H1 (cell line): ENCODE measurements around the gene ADAMTS6. TPM values are rescaled to one million over a fixed set of nuclear protein-coding genes. Genes with fewer than 3 reads are reported as not detected.

Experiments used
- CTCF ChIA-PET: fragments of 300-600 bp; sonication (Branson Sonifier 250); formaldehyde crosslinking; loops from one replicate; lab custom pipeline; 2021; ENCODE audit not compliant: partially characterized antibody; lab: Charles Lee
- POLR2A ChIA-PET: fragments of 300-600 bp; sonication (Branson Sonifier 250); formaldehyde crosslinking; loops from one replicate; lab custom pipeline; 2021; ENCODE audit warnings: inconsistent platforms; ENCODE audit not compliant: partially characterized antibody; lab: Charles Lee
- DNase-seq, 2 experiments: peaks; one replicate each; pipeline versions ENCODE4 v3.0.0 to v3.0.0-alpha.2; 2010 to 2022; ENCODE audit warnings: low spot score in 2 of 2, low read depth in 1 of 2, mixed read lengths in 1 of 2
- FAIRE-seq: peaks from 2 replicates; lab custom pipeline; 2011; peaks lifted over from hg19 to GRCh38; lab: Jason Lieb, UNC
- H2AFZ ChIP-seq: 2 replicates; pipeline ENCODE4 v1.8.1; 2012; ENCODE audit warnings: low read length, inconsistent platforms
- H2AK5ac ChIP-seq: 2 replicates; pipeline ENCODE4 v1.6.1; 2013; ENCODE audit warnings: low read depth, low read length
- H2BK120ac ChIP-seq: replicated peaks from 2 replicates; pipeline ENCODE3; 2013; ENCODE audit warnings: low read depth, low read length, inconsistent platforms
- H2BK12ac ChIP-seq: 2 replicates; pipeline ENCODE4 v1.6.1; 2013; ENCODE audit warnings: low read depth, low read length
- H2BK15ac ChIP-seq: 2 replicates; pipeline ENCODE4 v1.6.1; 2013; ENCODE audit warnings: low read length
- H2BK20ac ChIP-seq: 2 replicates; pipeline ENCODE4 v1.6.1; 2013; ENCODE audit warnings: low read length
- H2BK5ac ChIP-seq: 2 replicates; pipeline ENCODE4 v1.6.1; 2013; ENCODE audit warnings: low read depth, low read length
- H3K14ac ChIP-seq: 2 replicates; pipeline ENCODE4 v1.6.1; 2013; ENCODE audit warnings: inconsistent platforms; ENCODE audit not compliant: insufficient read length
- H3K18ac ChIP-seq: 2 replicates; pipeline ENCODE4 v1.6.1; 2013; ENCODE audit warnings: low read length; ENCODE audit errors: extremely low read depth
- H3K23ac ChIP-seq: 2 replicates; pipeline ENCODE4 v1.6.1; 2013; ENCODE audit warnings: inconsistent platforms; ENCODE audit not compliant: insufficient read length
- H3K23me2 ChIP-seq: 2 replicates; pipeline ENCODE4 v1.6.1; 2013; ENCODE audit warnings: low read depth, low read length
- H3K27ac ChIP-seq: 2 replicates; pipeline ENCODE4 v1.6.1; 2011; ENCODE audit warnings: low read depth, low read length, inconsistent platforms
- H3K27me3 ChIP-seq, 4 experiments: replicated peaks in 1 of 4; 1 replicate in 1 of 4; 2 replicates in 3 of 4; pipeline versions ENCODE4 v1.6.1 to v1.8.1; 2011 to 2013; ENCODE audit warnings: low read length in 3 of 4, mild to moderate bottlenecking in 3 of 4, inconsistent platforms in 2 of 4, mixed read lengths in 2 of 4, moderate library complexity in 1 of 4; ENCODE audit not compliant: control insufficient read depth in 3 of 4, insufficient read depth in 3 of 4; ENCODE audit errors: extremely low read depth in 1 of 4
- H3K36me3 ChIP-seq, 4 experiments: 2 replicates each; pipeline versions ENCODE4 v1.6.1 to v1.8.1; 2011 to 2013; ENCODE audit warnings: mild to moderate bottlenecking in 4 of 4, low read length in 3 of 4, moderate library complexity in 2 of 4, control low read depth in 1 of 4, inconsistent platforms in 1 of 4; ENCODE audit not compliant: insufficient read depth in 4 of 4, control insufficient read depth in 2 of 4
- H3K4ac ChIP-seq: replicated peaks from 2 replicates; pipeline ENCODE3; 2013; ENCODE audit warnings: low read length, low read depth, mixed read lengths, inconsistent platforms; ENCODE audit not compliant: insufficient read length
- H3K4me1 ChIP-seq, 4 experiments: replicated peaks in 1 of 4; 1 replicate in 1 of 4; 2 replicates in 3 of 4; pipeline versions ENCODE4 v1.6.1 to v1.8.1; 2011 to 2013; ENCODE audit warnings: low read length in 3 of 4, inconsistent platforms in 2 of 4, mixed read lengths in 1 of 4; ENCODE audit not compliant: insufficient read depth in 4 of 4, control insufficient read depth in 3 of 4
- H3K4me2 ChIP-seq, 2 experiments: 2 replicates each; pipeline versions ENCODE4 v1.6.1 to v1.8.1; 2011 to 2013; ENCODE audit warnings: low read depth in 2 of 2, low read length in 2 of 2, control low read depth in 1 of 2, inconsistent platforms in 1 of 2, mild to moderate bottlenecking in 1 of 2; ENCODE audit not compliant: insufficient read depth in 1 of 2
- H3K4me3 ChIP-seq, 4 experiments: fragments of 200-600, 300-600 bp in 1 of 4; sonication (generic), shearing (Covaris generic), sonication (Bioruptor Twin) in 1 of 4; 2 replicates each; pipeline versions ENCODE4 v1.5.1 to v1.8.1; 2011 to 2016; ENCODE audit warnings: low read length in 4 of 4, low read depth in 3 of 4, control low read depth in 2 of 4, inconsistent platforms in 2 of 4, mild to moderate bottlenecking in 2 of 4, mixed read lengths in 1 of 4, moderate library complexity in 1 of 4; ENCODE audit not compliant: insufficient read depth in 2 of 4; ENCODE audit errors: extremely low read depth in 1 of 4
- H3K56ac ChIP-seq: replicated peaks from 2 replicates; pipeline ENCODE3; 2013; ENCODE audit warnings: low read depth, mild to moderate bottlenecking, mixed read lengths, low read length, inconsistent platforms; ENCODE audit not compliant: insufficient read length
- H3K79me1 ChIP-seq: 2 replicates; pipeline ENCODE4 v1.6.1; 2013; ENCODE audit warnings: low read depth, low read length, control low read depth
- H3K79me2 ChIP-seq, 2 experiments: 2 replicates each; pipeline versions ENCODE4 v1.6.1 to v1.8.1; 2012 to 2013; ENCODE audit warnings: low read length in 2 of 2, mild to moderate bottlenecking in 2 of 2, inconsistent platforms in 1 of 2; ENCODE audit not compliant: insufficient read depth in 2 of 2, control insufficient read depth in 1 of 2
- H3K9ac ChIP-seq, 4 experiments: replicated peaks in 1 of 4; 1 replicate in 1 of 4; 2 replicates in 3 of 4; pipeline versions ENCODE4 v1.6.1 to v1.8.1; 2011 to 2013; ENCODE audit warnings: low read depth in 3 of 4, low read length in 3 of 4, control low read depth in 2 of 4, mild to moderate bottlenecking in 2 of 4, moderate library complexity in 2 of 4, inconsistent platforms in 1 of 4; ENCODE audit errors: extremely low read depth in 1 of 4
- H3K9me3 ChIP-seq, 2 experiments: 2 replicates each; pipeline versions ENCODE4 v1.6.1 to v1.8.1; 2012 to 2013; ENCODE audit warnings: mild to moderate bottlenecking in 2 of 2, moderate library complexity in 2 of 2, control low read depth in 1 of 2, inconsistent platforms in 1 of 2, low read depth in 1 of 2, low read length in 1 of 2, mixed read lengths in 1 of 2; ENCODE audit not compliant: insufficient read depth in 2 of 2
- H4K20me1 ChIP-seq, 2 experiments: replicated peaks in 1 of 2; 2 replicates each; pipeline versions ENCODE3 to v1.8.1; 2011 to 2013; ENCODE audit warnings: inconsistent platforms in 2 of 2, low read length in 2 of 2, mild to moderate bottlenecking in 1 of 2; ENCODE audit not compliant: insufficient read depth in 2 of 2, control insufficient read depth in 1 of 2
- H4K5ac ChIP-seq: 2 replicates; pipeline ENCODE4 v1.6.1; 2013; ENCODE audit warnings: low read length, low read depth, mixed read lengths, inconsistent platforms; ENCODE audit not compliant: insufficient read length
- H4K8ac ChIP-seq: 2 replicates; pipeline ENCODE4 v1.8.0; 2013; ENCODE audit warnings: mild to moderate bottlenecking, moderate library complexity, low read length, inconsistent platforms; ENCODE audit not compliant: insufficient read depth; ENCODE audit errors: extremely low read depth
- H4K91ac ChIP-seq: replicated peaks from 2 replicates; pipeline ENCODE3; 2013; ENCODE audit warnings: low read length, mixed read lengths, inconsistent platforms; ENCODE audit not compliant: insufficient read length
- ASH2L ChIP-seq: fragments of 200-600, 300-600 bp; sonication (generic); IDR thresholded peaks from one replicate; pipeline ENCODE4 v1.7.1; 2017; ENCODE audit warnings: low read length
- CHD1 ChIP-seq: IDR thresholded peaks from 2 replicates; pipeline ENCODE4 v1.6.1; 2012; ENCODE audit warnings: low read depth, low read length, improper control_type of control experiment
- CREB1 ChIP-seq: IDR thresholded peaks from 2 replicates; pipeline ENCODE4 v1.6.1; 2012; ENCODE audit warnings: inconsistent platforms
- KDM4A ChIP-seq: IDR thresholded peaks from one replicate; pipeline ENCODE4 v1.7.1; 2012; ENCODE audit warnings: low read depth, mild to moderate bottlenecking, moderate library complexity, low read length, inconsistent platforms; ENCODE audit not compliant: severe bottlenecking
- NRF1 ChIP-seq: IDR thresholded peaks from 2 replicates; pipeline ENCODE4 v1.6.1; 2011; ENCODE audit warnings: mild to moderate bottlenecking, low read depth, low read length, improper control_type of control experiment
- RFX5 ChIP-seq: IDR thresholded peaks from 2 replicates; pipeline ENCODE4 v1.6.1; 2011; ENCODE audit warnings: low read depth, low read length, improper control_type of control experiment, borderline replicate concordance
- SP4 ChIP-seq: IDR thresholded peaks from 2 replicates; pipeline ENCODE4 v1.6.1; 2012; ENCODE audit warnings: low read length, inconsistent platforms
- TAF1 ChIP-seq: IDR thresholded peaks from 2 replicates; pipeline ENCODE4 v1.6.1; 2011; ENCODE audit warnings: mild to moderate bottlenecking, low read depth, low read length
- TAF7 ChIP-seq: optimal IDR thresholded peaks from 2 replicates; pipeline ENCODE3; 2011; ENCODE audit warnings: low read depth, mild to moderate bottlenecking, inconsistent platforms, low read length, moderate library complexity, borderline replicate concordance
- TEAD4 ChIP-seq: IDR thresholded peaks from 2 replicates; pipeline ENCODE4 v1.6.1; 2012; ENCODE audit warnings: low read depth, low read length, inconsistent platforms, mixed read lengths
- WGBS, 2 experiments: shearing (Covaris generic) in 1 of 2; methylation state at CpG; one replicate each; pipeline versions ENCODE4 v1.1.6 to v1.1.7; 2013 to 2015; ENCODE audit warnings: low lambda C conversion rate in 2 of 2, mixed read lengths in 2 of 2, inconsistent platforms in 1 of 2, low coverage in 1 of 2, missing lambda C conversion rate in 1 of 2; ENCODE audit not compliant: insufficient replicate concordance in 2 of 2, insufficient coverage in 1 of 2, insufficient read length in 1 of 2; ENCODE audit errors: extremely low coverage in 1 of 2, missing lambda C conversion rate in 1 of 2; 5-methylcytosine and 5-hydroxymethylcytosine counted together
- polyA plus RNA-seq, 7 experiments: library from polyadenylated mRNA; depleted of rRNA in 3 of 7; stranded (reverse) in 5 of 7; unstranded in 2 of 7; fragments of >200 nt in 5 of 7; fragments of 200-250 nt in 2 of 7; gene quantifications; 1 replicate in 5 of 7; 2 replicates in 1 of 7; 4 replicates in 1 of 7; pipeline versions ENCODE4 v1.2.1 to v1.2.3, GENCODE V29; 2011 to 2013; ENCODE audit warnings: missing spikeins in 2 of 7, mixed read lengths in 2 of 7
- total RNA-seq: library from RNA; stranded (reverse); fragmentation: NEBNext Ultra II Directional; extraction: Animal tissue kit (Norgen Biotek cat#: 25700); gene quantifications from 2 replicates; pipeline ENCODE4 v1.2.1, GENCODE V29; 2021
- TF ChIP-seq, protein P1 (sequence below): IDR thresholded peaks from 2 replicates; pipeline ENCODE4 v1.6.1; 2011; ENCODE audit warnings: low read length, improper control_type of control experiment

The ADAMTS6 gene
- total and polyA plus RNA-seq, 2 of the 8 experiments (the other 6 are each of a cell fraction or from before 2014, with no cell fraction given), result 0.74 to 2.4 TPM

DNA sequence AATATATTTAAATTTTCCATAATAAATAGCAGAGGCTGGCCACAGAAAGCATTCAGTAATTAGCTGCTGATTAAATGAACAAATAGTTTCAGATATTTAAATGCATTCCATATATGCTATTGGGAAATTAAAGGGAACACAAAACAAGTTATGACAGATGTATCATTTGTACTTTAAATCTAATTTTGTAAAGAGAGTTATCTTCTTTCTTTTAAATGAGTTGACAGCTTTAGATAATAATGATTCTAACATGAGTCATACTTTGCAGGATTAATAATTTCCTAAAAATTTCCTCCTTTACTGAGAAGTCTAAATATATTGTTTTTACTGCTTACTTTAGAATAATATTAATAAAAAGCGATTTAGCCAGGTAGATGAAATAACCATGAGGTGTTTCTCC lies 320.1 kb downstream of the ADAMTS6 start:
- POLR2A ChIA-PET, result no interaction called here
- TF ChIP-seq NRF1 (no peak), SP4 (no peak), ASH2L (no peak), CHD1 (no peak), TAF7 (no peak), KDM4A (no peak), TEAD4 (no peak), CREB1 (no peak), RFX5 (no peak), TAF1 (no peak)
- TF ChIP-seq, protein P1, sequence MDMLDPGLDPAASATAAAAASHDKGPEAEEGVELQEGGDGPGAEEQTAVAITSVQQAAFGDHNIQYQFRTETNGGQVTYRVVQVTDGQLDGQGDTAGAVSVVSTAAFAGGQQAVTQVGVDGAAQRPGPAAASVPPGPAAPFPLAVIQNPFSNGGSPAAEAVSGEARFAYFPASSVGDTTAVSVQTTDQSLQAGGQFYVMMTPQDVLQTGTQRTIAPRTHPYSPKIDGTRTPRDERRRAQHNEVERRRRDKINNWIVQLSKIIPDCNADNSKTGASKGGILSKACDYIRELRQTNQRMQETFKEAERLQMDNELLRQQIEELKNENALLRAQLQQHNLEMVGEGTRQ, result no peak
- H3K56ac ChIP-seq, result no peak overlapping the region
- FAIRE-seq (no peak), DNase-seq (no peak)
- H3K36me3 ChIP-seq, result no peaks in the 10 kb centered on the region
- H3K4ac ChIP-seq, result no peak overlapping the region
- H3K4me3 ChIP-seq, result no peak overlapping the region
- H4K91ac ChIP-seq, result no peak overlapping the region
- no peak overlapping the region for H2AK5ac ChIP-seq
- H3K4me2 ChIP-seq, result no peak overlapping the region
- H2BK5ac ChIP-seq, result no peak overlapping the region
- H3K18ac ChIP-seq, result no peak overlapping the region
- CTCF ChIA-PET, result no interaction called here
- H3K27me3 ChIP-seq, result no peaks in the 10 kb centered on the region; a peak in 1 of 7 replicates
- no peaks in the 10 kb centered on the region for H3K79me2 ChIP-seq
- no peaks in the 10 kb centered on the region for H3K79me1 ChIP-seq
- no peak overlapping the region for H3K14ac ChIP-seq
- H3K4me1 ChIP-seq, result no peaks in the 10 kb centered on the region
- H4K8ac ChIP-seq, result no peak overlapping the region
- no peak overlapping the region for H2BK15ac ChIP-seq
- H3K9ac ChIP-seq, result no peak overlapping the region
- no peak overlapping the region for H3K23ac ChIP-seq
- 80% methylated on average over 1 of the region's 1 CpG; no CpG with 5 or more reads in 1 of the 2 experiments for WGBS, 2 experiments
- H2BK20ac ChIP-seq, result no peak overlapping the region
- no peak overlapping the region for H2BK12ac ChIP-seq
- H2AFZ ChIP-seq, result no peak overlapping the region
- no peaks in the 10 kb centered on the region for H4K20me1 ChIP-seq
- no peak overlapping the region for H3K27ac ChIP-seq
- peaks cover 3 to 7% of the 10 kb centered on the region in 2 experiments; a peak in 2 of 4 replicates for H3K9me3 ChIP-seq
- no peaks in the 10 kb centered on the region for H3K23me2 ChIP-seq
- no peak overlapping the region for H4K5ac ChIP-seq
- H2BK120ac ChIP-seq, result no peak overlapping the region
